Gastroesophageal sphincter (tissue), 3 donors: ENCODE results near the gene TNFSF15.

Experiments used
- CTCF ChIP-seq, 4 experiments: fragments of 200-600 bp in 2 of 4; fragments of 450-650 bp in 2 of 4; sonication (generic) in 1 of 4; IDR thresholded peaks; one replicate each; pipeline ENCODE4 v1.5.1; 2017 to 2019; ENCODE audit warnings: antibody characterized with exemption in 4 of 4, mild to moderate bottlenecking in 2 of 4, moderate library complexity in 2 of 4
- EP300 ChIP-seq: sonication (generic); formaldehyde crosslinking; IDR thresholded peaks from one replicate; pipeline ENCODE4 v1.6.1; 2017; ENCODE audit warnings: antibody characterized with exemption, mild to moderate bottlenecking
- POLR2A ChIP-seq, 2 donors: fragments of 450-650 bp; IDR thresholded peaks; one replicate each; pipeline ENCODE4 v1.6.1; 2017; ENCODE audit warnings: antibody characterized with exemption in 2 of 2, mild to moderate bottlenecking in 2 of 2, moderate library complexity in 1 of 2

GRCh38 chr9:114834386-114834785, 28.5 kb upstream of the TNFSF15 start:
- no peak for TF ChIP-seq CTCF (IDR thresholded peaks at IDR 0.05)
- no peak for TF ChIP-seq POLR2A (IDR thresholded peaks at IDR 0.05)
- no peak for TF ChIP-seq EP300
